RWPE2 (cell line): Measurements from ENCODE around the gene MCRS1.

ENCODE experiments used
- ATAC-seq: fragments of 200-7000 bp; cut with Tn5 transposase; 3 replicates; pipeline ENCODE4 v1.9.1; 2021; ENCODE audit warnings: low read depth
- DNase-seq: peaks from one replicate; pipeline ENCODE4 v3.0.0-alpha.2; 2020; ENCODE audit warnings: low spot score
- H3K27ac ChIP-seq: fragments of 450-650 bp; 2 replicates; pipeline ENCODE4 v1.5.1; 2017; ENCODE audit warnings: mild to moderate bottlenecking; ENCODE audit not compliant: poor library complexity, severe bottlenecking
- H3K27me3 ChIP-seq: fragments of 250-450 bp; sonication (Bioruptor Pico); 2 replicates; pipeline ENCODE4 v1.5.1; 2021; ENCODE audit warnings: mild to moderate bottlenecking, moderate library complexity; ENCODE audit not compliant: insufficient read depth, poor library complexity, severe bottlenecking
- H3K36me3 ChIP-seq: fragments of 250-450 bp; sonication (Bioruptor Pico); 2 replicates; pipeline ENCODE4 v1.5.1; 2020; ENCODE audit warnings: low read depth, mild to moderate bottlenecking, moderate library complexity
- H3K4me1 ChIP-seq: fragments of 250-450 bp; sonication (Bioruptor Pico); 2 replicates; pipeline ENCODE4 v1.5.1; 2021; ENCODE audit warnings: mild to moderate bottlenecking, moderate library complexity; ENCODE audit not compliant: insufficient read depth, poor library complexity, severe bottlenecking
- H3K4me3 ChIP-seq: fragments of 250-450 bp; sonication (Bioruptor Pico); 2 replicates; pipeline ENCODE4 v1.5.1; 2021; ENCODE audit warnings: mild to moderate bottlenecking, moderate library complexity; ENCODE audit not compliant: severe bottlenecking
- H3K9me3 ChIP-seq: fragments of 250-450 bp; sonication (Bioruptor Pico); 2 replicates; pipeline ENCODE4 v1.5.1; 2021; ENCODE audit warnings: mild to moderate bottlenecking, moderate library complexity; ENCODE audit not compliant: severe bottlenecking
- CTCF ChIP-seq: fragments of 450-650 bp; IDR thresholded peaks from one replicate; pipeline ENCODE4 v1.5.1; 2017; ENCODE audit warnings: mild to moderate bottlenecking, moderate library complexity; ENCODE audit not compliant: poor library complexity, severe bottlenecking

The MCRS1 gene

GRCh38 chr12:49587174-49587908 is 19.4 kb upstream of the MCRS1 start:
- Histone ChIP-seq H3K27ac (no peak overlapping the region), H3K4me1 (no peaks in the 10 kb centered on the region), H3K4me3 (no peak overlapping the region), H3K27me3 (no peaks in the 10 kb centered on the region), H3K36me3 (no peaks in the 10 kb centered on the region; the same call in 1 of the 2 replicates), H3K9me3 (no peaks in the 10 kb centered on the region)
- DNase-seq, result no peak
- TF ChIP-seq CTCF, result no peak
- ATAC-seq, result no peak

- no peaks in the 10 kb centered on the region for H3K27me3 ChIP-seq
- H3K4me3 ChIP-seq, result no peak overlapping the region
- ATAC-seq (no peak), DNase-seq (no peak)
- TF ChIP-seq CTCF, result no peak
- no peaks in the 10 kb centered on the region for H3K9me3 ChIP-seq
- H3K4me1 ChIP-seq, result no peaks in the 10 kb centered on the region
- no peaks in the 10 kb centered on the region; the same call in 1 of the 2 replicates for H3K36me3 ChIP-seq
- H3K27ac ChIP-seq, result no peak overlapping the region
Measured at GRCh38 chr12:49585477-49586459, 17.8 kb upstream of the MCRS1 start.

GRCh38 chr12:49584591-49584990 is 16.6 kb upstream of the MCRS1 start:
- H3K27me3 ChIP-seq, result no peaks in the 10 kb centered on the region
- no peaks in the 10 kb centered on the region for H3K9me3 ChIP-seq
- no peak overlapping the region for H3K27ac ChIP-seq
- TF ChIP-seq CTCF, result no peak
- ATAC-seq (no peak), DNase-seq (no peak)
- H3K36me3 ChIP-seq, result no peaks in the 10 kb centered on the region; the same call in 1 of the 2 replicates
- H3K4me3 ChIP-seq, result no peak overlapping the region
- H3K4me1 ChIP-seq, result no peaks in the 10 kb centered on the region

GRCh38 chr12:49583366-49584094 is 15.6 kb upstream of the MCRS1 start:
- ATAC-seq (no peak), DNase-seq (no peak)
- no peak overlapping the region for H3K27ac ChIP-seq
- H3K36me3 ChIP-seq, result no peaks in the 10 kb centered on the region; the same call in 1 of the 2 replicates
- no peak for TF ChIP-seq CTCF
- H3K4me1 ChIP-seq, result no peaks in the 10 kb centered on the region
- no peak overlapping the region for H3K4me3 ChIP-seq
- H3K27me3 ChIP-seq, result no peaks in the 10 kb centered on the region
- H3K9me3 ChIP-seq, result no peaks in the 10 kb centered on the region
